Measurements from ENCODE around the gene AIPL1.

AIPL1 gene

GRCh38 chr17:6465206-6466003 lies 30.5 kb upstream of the AIPL1 start:
- no peak for DNase-seq (ENCODE audit: low read depth)

- DNase-seq (ENCODE audit: low read depth) = no peak
Observed at GRCh38 chr17:6464446-6465041, 29.6 kb upstream of the AIPL1 start.

- DNase-seq (ENCODE audit: low read depth) = no peak
Observed at GRCh38 chr17:6463616-6464445, 28.9 kb upstream of the AIPL1 start.

- no peak for DNase-seq (ENCODE audit: low read depth)
Observed at GRCh38 chr17:6462692-6463091, 27.8 kb upstream of the AIPL1 start.

DNA sequence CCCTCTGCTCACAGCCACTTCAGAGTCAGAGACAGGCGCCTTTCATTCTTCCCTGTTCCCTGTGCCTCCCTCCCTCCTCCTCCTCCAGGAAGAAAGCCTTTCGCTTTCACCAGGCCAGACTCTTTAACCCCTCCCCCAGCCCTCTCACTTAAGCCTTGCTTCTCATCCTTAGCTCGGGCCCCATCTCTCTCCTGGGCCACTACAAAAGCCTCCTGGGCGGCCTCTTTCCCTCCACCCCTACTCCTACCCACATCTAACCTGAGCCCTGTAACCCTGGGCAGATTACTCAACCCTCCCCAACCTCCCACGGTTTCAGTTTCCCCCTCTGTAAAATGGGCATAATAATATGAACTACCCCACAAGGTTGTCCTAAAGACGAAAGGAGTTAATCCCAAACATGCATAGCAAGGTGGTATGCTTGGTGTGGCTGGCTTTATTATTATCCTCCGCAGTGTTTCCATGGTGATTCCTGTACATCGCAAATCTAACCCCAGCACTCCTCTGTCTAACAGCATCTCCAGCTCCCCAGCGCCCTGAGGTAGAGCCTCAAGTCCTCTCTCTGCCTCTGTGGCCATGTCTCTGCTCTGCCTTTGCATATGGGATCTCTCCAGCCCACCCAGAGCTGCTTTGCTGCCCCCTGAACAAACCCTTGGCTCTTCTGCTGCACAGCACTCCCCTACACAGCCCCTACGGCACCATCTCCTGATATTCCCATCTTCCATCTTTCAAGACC lies 27.0 kb upstream of the AIPL1 start:
- no peak for DNase-seq (ENCODE audit: low read depth)

DNA sequence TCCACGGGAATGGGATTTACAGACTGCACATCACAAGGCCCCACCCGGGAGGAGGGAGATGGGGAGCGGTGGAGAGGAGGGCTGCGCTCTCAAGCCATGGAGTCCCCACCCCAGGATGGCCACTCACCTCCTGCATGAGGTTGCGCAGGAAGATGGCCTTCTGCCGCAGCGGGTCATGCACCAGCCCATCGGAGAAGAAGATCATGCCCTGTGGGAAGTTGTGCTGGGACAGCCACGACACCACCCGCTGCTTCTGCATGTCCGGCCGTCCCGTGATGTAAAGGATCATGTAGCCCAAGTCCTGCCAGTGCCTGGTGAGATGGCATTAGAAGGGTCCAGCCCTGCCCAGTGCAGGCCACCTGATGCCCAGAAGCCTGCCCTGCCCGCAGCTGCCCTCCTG lies 26.3 kb upstream of the AIPL1 start:
- no peak for DNase-seq (ENCODE audit: low read depth)

- no peak for DNase-seq (ENCODE audit: low read depth)
Observed at GRCh38 chr17:6460531-6461161, 25.7 kb upstream of the AIPL1 start.

- DNase-seq (ENCODE audit: low read depth) = no peak
Observed at GRCh38 chr17:6458460-6458950, 23.6 kb upstream of the AIPL1 start.

GRCh38 chr17:6457688-6458459 lies 23.0 kb upstream of the AIPL1 start:
- DNase-seq (ENCODE audit: low read depth) = no peak

DNA sequence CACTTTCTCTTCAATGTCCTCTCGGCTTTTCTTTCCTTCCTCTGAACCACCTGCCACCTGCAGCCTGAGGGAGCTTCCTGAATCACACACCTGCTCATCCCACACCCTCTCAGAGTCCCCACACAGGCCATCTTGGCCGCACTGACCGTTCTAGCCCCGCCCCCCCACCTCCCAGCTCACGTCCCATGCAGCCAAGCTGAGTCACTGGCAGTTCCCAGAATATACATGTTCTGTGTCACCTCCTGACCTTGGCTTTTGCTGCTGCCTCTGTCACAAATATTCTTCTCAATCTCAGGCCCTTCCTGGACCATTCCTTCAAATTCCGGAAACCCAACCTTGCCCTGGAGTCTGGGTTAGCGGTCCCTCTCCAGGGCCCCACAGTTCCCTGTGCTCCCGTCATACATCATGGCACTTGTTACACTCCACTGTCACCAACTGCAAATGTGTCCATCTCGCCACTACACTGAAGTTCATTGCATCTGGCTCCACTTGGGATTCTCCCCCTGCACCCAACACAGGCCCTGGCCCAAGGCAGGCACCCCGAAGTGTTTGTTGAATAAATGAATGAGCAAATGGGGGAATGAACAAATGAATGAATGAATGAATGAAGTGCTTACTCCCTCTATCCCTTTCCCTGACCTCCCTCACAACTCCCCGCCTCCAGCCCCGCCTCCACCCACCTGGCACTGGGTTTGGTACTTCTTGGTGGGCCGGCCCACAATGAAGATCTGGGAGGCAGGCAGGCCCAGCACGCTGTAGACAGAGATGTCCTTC lies 22.2 kb upstream of the AIPL1 start:
- peak; percentile 42 for DNase-seq (ENCODE audit: low read depth)

DNA sequence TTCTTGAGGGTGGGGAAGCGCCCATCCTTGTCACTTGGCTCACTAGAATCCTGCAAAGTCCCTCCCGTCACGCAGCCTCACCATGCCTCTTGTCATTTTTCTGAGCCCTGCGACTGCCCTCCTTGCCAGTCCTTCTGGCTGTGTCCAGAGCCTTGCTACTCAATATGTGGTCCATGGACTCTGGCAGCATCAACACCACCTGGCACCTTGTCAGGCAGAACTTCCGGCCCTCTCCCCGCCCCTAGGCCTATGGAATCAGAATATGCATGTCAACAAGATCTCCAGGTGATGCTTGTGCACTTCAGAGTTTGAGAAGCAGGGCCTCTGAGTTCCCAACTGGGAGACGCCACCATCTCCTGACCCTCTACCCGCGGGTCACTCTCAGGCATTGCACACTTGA lies 21.4 kb upstream of the AIPL1 start:
- DNase-seq (ENCODE audit: low read depth) = no peak

DNA sequence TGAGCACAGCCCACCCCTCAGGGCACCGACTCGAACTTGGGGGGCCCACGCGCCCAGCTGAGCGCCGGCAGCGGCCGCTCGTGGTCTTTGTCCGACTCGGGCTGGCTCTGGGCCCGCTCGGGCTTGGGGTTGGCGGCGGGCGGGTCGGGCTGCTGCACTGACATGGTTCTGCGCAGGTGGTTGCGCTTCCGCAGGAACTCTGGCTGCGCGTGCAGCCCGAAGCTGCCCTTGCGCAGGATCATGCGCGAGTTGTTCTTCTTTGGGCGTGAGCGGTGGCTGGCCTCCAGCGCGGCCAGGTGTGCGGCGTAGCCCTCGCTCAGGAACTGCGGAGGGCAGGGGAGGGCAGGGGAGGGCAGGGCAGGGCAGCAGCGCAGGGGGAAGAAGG lies 20.4 kb upstream of the AIPL1 start:
- no peak for DNase-seq (ENCODE audit: low read depth)

- DNase-seq (ENCODE audit: low read depth) = no peak
Observed at GRCh38 chr17:6454495-6455320, 19.8 kb upstream of the AIPL1 start.

DNA sequence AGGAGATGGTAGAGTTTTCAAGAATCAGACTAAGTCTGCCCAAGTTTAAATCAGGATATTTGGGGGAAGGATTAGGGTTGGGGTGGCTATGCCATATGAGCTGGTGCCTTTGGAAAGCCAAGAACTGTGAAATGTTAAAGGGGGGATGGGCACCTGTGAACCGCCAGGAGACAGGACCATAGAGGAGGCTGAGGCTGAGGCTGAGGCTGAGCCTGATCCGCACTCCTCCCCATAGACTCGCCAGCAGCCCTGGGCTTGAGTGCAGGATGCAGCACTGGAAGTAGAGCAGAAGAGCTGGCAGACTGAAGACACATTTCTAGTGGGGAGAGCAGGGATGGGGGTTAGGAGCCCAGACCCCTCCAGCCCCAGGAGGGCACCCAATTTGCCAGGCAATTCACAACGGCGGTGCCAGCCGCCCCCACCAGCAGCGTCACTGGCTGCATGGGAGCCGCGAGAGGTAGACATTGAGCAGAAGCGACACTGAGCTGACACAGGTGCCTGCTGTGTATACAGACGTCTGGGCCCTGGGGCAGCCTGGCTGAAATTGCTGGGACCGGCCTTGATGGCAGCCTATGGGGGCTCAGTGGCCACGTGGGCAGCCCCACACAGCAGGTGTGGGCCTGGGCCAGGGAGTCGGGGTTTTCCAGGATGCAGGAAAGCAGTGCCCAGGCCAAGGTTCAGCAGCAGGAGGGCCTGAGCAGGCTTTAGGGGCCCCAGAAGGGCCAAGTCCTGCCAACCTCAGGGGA lies 18.5 kb upstream of the AIPL1 start:
- no peak for DNase-seq (ENCODE audit: low read depth)

DNA sequence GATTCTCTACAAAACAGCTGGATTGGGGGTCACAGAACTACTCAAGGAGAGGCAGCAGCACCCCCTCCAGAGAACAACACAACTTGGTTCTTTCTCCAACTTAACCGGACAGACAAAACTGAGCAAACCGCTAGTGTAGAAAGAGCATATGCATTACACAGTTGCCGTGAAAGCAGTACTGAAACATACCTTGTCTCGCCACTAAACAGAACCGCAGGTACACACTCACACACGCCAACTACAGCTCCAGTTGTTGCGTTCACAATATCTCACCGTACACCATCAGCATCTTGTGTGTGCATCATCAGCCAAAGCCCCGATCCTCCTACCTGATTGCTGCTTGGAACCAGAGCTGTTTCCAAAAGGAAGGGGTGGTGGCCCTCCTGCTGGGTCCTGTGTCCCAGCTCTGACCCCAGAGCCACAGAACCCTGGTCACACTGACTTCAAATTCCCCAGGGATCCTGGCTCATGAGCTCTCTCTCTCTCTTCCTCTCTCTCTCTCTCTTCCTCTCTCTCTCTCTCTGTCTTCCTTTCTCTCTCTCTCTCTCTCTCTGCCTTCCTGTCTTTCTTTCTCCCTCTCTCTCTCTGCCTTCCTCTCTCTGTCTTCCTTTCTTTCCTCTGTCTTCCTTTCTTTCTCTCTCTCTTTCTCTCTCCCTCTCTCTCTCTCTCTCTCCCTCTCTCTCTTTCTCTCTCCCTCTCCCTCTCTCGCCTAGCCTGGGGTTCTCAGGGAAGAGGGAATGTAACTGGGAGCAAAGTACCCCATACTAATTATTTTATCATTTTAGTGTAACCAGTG lies 17.7 kb upstream of the AIPL1 start:
- DNase-seq (ENCODE audit: low read depth) = no peak

DNA sequence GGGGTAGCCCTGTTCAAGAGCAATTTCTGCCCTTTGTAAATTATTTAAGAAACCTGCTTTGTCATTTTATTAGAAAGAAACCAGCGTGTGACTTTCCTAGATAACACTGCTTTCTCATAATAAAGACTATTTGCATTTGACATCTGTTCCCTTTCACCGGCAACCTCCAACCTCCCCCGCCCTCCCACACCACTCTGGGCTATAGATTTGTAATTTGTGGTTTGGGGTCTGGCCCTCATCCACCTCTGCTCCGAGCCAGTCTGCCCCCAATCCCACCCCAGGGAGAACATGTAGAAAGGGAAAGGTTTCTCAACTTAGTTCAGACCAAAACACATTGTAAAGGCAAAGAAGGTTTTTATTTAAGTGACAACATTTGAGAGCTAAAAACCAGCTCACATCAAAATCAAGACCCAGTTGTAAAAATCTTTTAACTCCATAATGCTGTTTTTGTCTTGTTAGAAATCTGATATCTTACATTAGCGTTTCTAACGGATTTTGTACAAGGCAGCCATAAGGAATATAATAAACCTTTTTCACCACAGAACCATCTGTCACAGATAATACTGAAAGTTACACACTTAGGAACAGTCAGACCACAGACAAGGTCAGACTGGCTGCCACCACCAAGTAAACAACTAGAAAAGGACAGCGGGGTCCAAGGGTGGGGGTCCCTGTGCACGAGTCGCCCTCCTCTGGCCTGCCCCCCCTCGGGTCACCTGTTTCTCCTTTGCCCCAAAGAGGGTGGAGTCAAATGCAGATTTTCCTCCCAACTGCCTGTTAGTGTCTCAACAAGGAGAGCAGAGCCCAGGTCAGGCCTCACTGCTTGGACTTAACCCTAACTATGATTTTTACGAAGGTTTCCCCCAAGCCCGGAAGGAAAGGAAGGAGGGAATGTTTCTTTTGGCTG lies 16.3 kb upstream of the AIPL1 start:
- no peak for DNase-seq (ENCODE audit: low read depth)

DNA sequence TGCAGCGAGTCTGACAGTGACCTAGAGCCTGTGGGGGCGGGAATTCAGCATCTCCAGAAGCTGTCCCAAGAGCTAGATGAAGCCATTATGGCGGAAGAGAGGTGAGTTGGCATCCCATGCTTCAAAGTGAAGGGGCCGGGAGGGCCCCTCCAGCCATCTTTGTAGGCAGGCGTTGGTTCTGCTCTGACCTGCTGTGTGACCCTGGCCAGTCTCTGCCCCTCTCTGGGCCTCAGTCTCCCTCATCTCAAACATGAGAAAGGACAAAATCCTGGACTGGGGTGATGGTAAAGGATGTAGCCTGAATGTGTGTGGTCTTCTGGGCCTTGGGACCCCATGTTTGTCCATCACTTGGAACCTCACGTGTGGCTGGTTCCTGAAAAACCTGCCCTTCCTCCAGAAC lies 14.4 kb upstream of the AIPL1 start:
- DNase-seq (ENCODE audit: low read depth) = no peak

Data from stromal cell of bone marrow (primary cell).